GM23338 (cell line): ENCODE data around the gene TSBP1.
A peak's percentile ranks its signal among the peaks of the same experiment; 100 is the strongest.

Source experiments
- CREB1 ChIP-seq: fragments of 250-450 bp; sonication (Bioruptor Pico); IDR thresholded peaks from 2 replicates; pipeline ENCODE4 v1.5.0; 2020; ENCODE audit warnings: low read depth, mild to moderate bottlenecking, moderate library complexity
- CTCF ChIP-seq, 2 experiments: fragments of 200-600 bp in 1 of 2; sonication (generic) in 1 of 2; conservative IDR thresholded peaks; 2 replicates each; pipeline versions ENCODE4 v1.5.1 to v1.6.1; 2016 to 2017; ENCODE audit warnings: antibody characterized with exemption in 2 of 2, low read depth in 2 of 2, mild to moderate bottlenecking in 2 of 2, moderate library complexity in 1 of 2
- ETS1 ChIP-seq: IDR thresholded peaks from 2 replicates; pipeline ENCODE4 v1.6.1; 2016; ENCODE audit warnings: antibody characterized with exemption
- EZH2 ChIP-seq: fragments of 200-600 bp; sonication (generic); IDR thresholded peaks from one replicate; pipeline ENCODE4 v1.8.0; 2017; ENCODE audit warnings: antibody characterized with exemption, mild to moderate bottlenecking, low read depth; ENCODE audit not compliant: unreplicated experiment
- EZH2phosphoT487 ChIP-seq: fragments of 200-600 bp; sonication (generic); IDR thresholded peaks from one replicate; pipeline ENCODE4 v1.8.1; 2018; ENCODE audit warnings: antibody characterized with exemption; ENCODE audit not compliant: unreplicated experiment
- JUNB ChIP-seq: IDR thresholded peaks from one replicate; pipeline ENCODE4 v1.6.1; 2016; ENCODE audit warnings: antibody characterized with exemption; ENCODE audit not compliant: unreplicated experiment
- NANOG ChIP-seq: IDR thresholded peaks from 2 replicates; pipeline ENCODE4 v1.6.1; 2016; ENCODE audit warnings: antibody characterized with exemption, borderline replicate concordance
- POLR2AphosphoS5 ChIP-seq: IDR thresholded peaks from 2 replicates; pipeline ENCODE4 v1.6.1; 2016; ENCODE audit warnings: antibody characterized with exemption, low read depth
- REST ChIP-seq: IDR thresholded peaks from one replicate; pipeline ENCODE4 v1.6.1; 2018; ENCODE audit warnings: antibody characterized with exemption; ENCODE audit not compliant: unreplicated experiment
- STAT1 ChIP-seq: IDR thresholded peaks from one replicate; pipeline ENCODE4 v1.6.1; 2016; ENCODE audit warnings: antibody characterized with exemption; ENCODE audit not compliant: unreplicated experiment
- ZNF114 ChIP-seq: fragments of 250-450 bp; sonication (Bioruptor Pico); IDR thresholded peaks from 2 replicates; pipeline ENCODE4 v1.5.0; 2020; ENCODE audit warnings: mild to moderate bottlenecking, moderate library complexity
- ZNF331 ChIP-seq: fragments of 250-450 bp; sonication (Bioruptor Pico); IDR thresholded peaks from 2 replicates; pipeline ENCODE4 v1.5.0; 2020; ENCODE audit warnings: low read depth, mild to moderate bottlenecking, moderate library complexity
- ZNF462 ChIP-seq: fragments of 250-450 bp; sonication (Bioruptor Pico); IDR thresholded peaks from 2 replicates; pipeline ENCODE4 v1.5.0; 2020; ENCODE audit warnings: mild to moderate bottlenecking, moderate library complexity

- no peak for TF ChIP-seq EZH2
- peak; percentile 87 to 91 for TF ChIP-seq CTCF (conservative IDR thresholded peaks at IDR 0.05; ENCODE audit: low read depth in 2 of 2)
- no peak for TF ChIP-seq POLR2AphosphoS5
- TF ChIP-seq REST, result no peak
- no peak for TF ChIP-seq CREB1
- no peak for TF ChIP-seq NANOG
- TF ChIP-seq JUNB, result no peak
- TF ChIP-seq EZH2phosphoT487, result no peak
- no peak for TF ChIP-seq STAT1
- TF ChIP-seq ZNF462 (CRISPR knock-in tag), result no peak
- no peak for TF ChIP-seq ZNF331 (CRISPR knock-in tag)
- no peak for TF ChIP-seq ZNF114
- TF ChIP-seq ETS1, result no peak
Observed at GRCh38 chr6:32413427-32414047, 41.8 kb upstream of the TSBP1 start.
